K562 (cell line): ENCODE results near the gene ANK3. TPM values are rescaled to one million over a fixed set of nuclear protein-coding genes. Genes with fewer than 3 reads are reported as not detected.

Source experiments
- DMBX1 ChIP-seq: fragments of 250-450 bp; sonication (Bioruptor Pico); IDR thresholded peaks from 2 replicates; pipeline ENCODE4 v1.8.0; 2022; ENCODE audit warnings: inconsistent platforms, mild to moderate bottlenecking, moderate library complexity, borderline replicate concordance
- EHMT2 ChIP-seq: fragments of 450-650 bp; IDR thresholded peaks from 2 replicates; pipeline ENCODE4 v1.6.1; 2018; ENCODE audit warnings: antibody characterized with exemption
- L3MBTL2 ChIP-seq: fragments of 450-650 bp; IDR thresholded peaks from 2 replicates; pipeline ENCODE4 v1.6.1; 2016; ENCODE audit warnings: mild to moderate bottlenecking, moderate library complexity
- NR2F6 ChIP-seq: fragments of 450-650 bp; formaldehyde crosslinking; IDR thresholded peaks from 2 replicates; pipeline ENCODE4 v1.4.0; 2020; ENCODE audit warnings: mild to moderate bottlenecking
- PML ChIP-seq: IDR thresholded peaks from 2 replicates; pipeline ENCODE4 v1.6.1; 2012; ENCODE audit warnings: low read length, inconsistent platforms
- YY1 ChIP-seq, 3 experiments: IDR thresholded peaks; 2 replicates each; pipeline ENCODE4 v1.6.1; 2011; ENCODE audit warnings: low read length in 2 of 3, mild to moderate bottlenecking in 2 of 3, moderate library complexity in 2 of 3, borderline replicate concordance in 1 of 3, control low read depth in 1 of 3, low read depth in 1 of 3; ENCODE audit not compliant: insufficient read depth in 3 of 3, insufficient replicate concordance in 2 of 3, control insufficient read depth in 1 of 3, insufficient read length in 1 of 3; ENCODE audit errors: extremely low read depth in 1 of 3
- ZKSCAN3 ChIP-seq: fragments of 250-450 bp; sonication (Bioruptor Pico); IDR thresholded peaks from 2 replicates; pipeline ENCODE4 v1.4.0; 2020
- ZNF121 ChIP-seq: sonication (generic); formaldehyde crosslinking; conservative IDR thresholded peaks from 2 replicates; pipeline ENCODE4 v1.8.0; 2022; ENCODE audit warnings: missing genetic modification reagents
- polyA plus RNA-seq, 8 experiments: library from polyadenylated mRNA; depleted of rRNA in 4 of 8; stranded (reverse) in 5 of 8; unstranded in 3 of 8; fragments of >200 nt; fragmentation: Nextera tagmentation in 2 of 8; fragmentation: Illumina TruSeq in 1 of 8; extraction: Ambion mirVana in 2 of 8; extraction: Trizol in 1 of 8; gene quantifications; 2 replicates each; pipeline versions ENCODE4 v1.2.1 to v1.2.3, GENCODE V29; 2011 to 2014; ENCODE audit warnings: inconsistent platforms in 1 of 8, missing spikeins in 1 of 8
- total RNA-seq, 7 experiments: library from RNA; depleted of rRNA in 6 of 7; stranded (reverse); fragments of >200 nt in 6 of 7; fragmentation: Illumina TruSeq in 2 of 7; extraction: Trizol in 2 of 7; gene quantifications; 2 replicates each; pipeline versions ENCODE4 v1.2.1 to v1.2.3, GENCODE V29; 2011 to 2021; ENCODE audit warnings: low replicate concordance in 1 of 7
- TF ChIP-seq, protein P1 (sequence below), 2 experiments: fragments of 450-650 bp; formaldehyde crosslinking in 1 of 2; IDR thresholded peaks; 2 replicates each; pipeline versions ENCODE4 v1.4.0 to v1.6.1; 2014 to 2020; ENCODE audit warnings: mild to moderate bottlenecking in 2 of 2, borderline replicate concordance in 1 of 2, low read depth in 1 of 2

Gene ANK3
- total and polyA plus RNA-seq, 9 of the 15 experiments (the other 6 are each of a cell fraction or from before 2014, with no cell fraction given) = 10.0 to 32.3 (median 17.9) TPM

DNA sequence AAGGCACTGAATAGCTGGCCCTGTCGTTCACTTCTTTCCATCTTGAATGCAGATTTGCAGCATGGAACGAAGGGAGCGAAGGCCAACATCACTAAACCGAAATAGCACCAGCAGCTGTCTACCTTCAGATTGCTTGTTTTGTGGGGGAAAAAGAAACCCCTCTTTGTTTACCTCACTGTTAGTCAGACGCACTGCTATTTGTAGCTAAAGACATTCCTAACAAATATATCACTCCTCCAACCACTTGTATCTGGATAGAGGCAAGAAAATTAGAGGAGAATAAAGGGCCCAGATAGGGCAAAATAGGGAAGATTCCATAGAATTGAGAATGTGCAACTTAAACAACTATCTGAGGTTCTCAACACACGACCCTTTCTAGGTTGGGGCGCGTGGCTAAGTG lies 26.5 kb downstream of the ANK3 start (continued):
- TF ChIP-seq YY1 (IDR thresholded peaks at IDR 0.05; ENCODE audit: borderline replicate concordance in 1 of 3, control insufficient read depth in 1 of 3, extremely low read depth in 1 of 3, insufficient read depth in 3 of 3, insufficient read length in 1 of 3, insufficient replicate concordance in 2 of 3, low read depth in 1 of 3, low read length in 2 of 3) (no peak), DMBX1 (CRISPR knock-in tag) (no peak), EHMT2 (no peak), PML (no peak), L3MBTL2 (no peak), ZNF121 (no peak), NR2F6 (CRISPR knock-in tag) (no peak), ZKSCAN3 (no peak)
- TF ChIP-seq, protein P1, sequence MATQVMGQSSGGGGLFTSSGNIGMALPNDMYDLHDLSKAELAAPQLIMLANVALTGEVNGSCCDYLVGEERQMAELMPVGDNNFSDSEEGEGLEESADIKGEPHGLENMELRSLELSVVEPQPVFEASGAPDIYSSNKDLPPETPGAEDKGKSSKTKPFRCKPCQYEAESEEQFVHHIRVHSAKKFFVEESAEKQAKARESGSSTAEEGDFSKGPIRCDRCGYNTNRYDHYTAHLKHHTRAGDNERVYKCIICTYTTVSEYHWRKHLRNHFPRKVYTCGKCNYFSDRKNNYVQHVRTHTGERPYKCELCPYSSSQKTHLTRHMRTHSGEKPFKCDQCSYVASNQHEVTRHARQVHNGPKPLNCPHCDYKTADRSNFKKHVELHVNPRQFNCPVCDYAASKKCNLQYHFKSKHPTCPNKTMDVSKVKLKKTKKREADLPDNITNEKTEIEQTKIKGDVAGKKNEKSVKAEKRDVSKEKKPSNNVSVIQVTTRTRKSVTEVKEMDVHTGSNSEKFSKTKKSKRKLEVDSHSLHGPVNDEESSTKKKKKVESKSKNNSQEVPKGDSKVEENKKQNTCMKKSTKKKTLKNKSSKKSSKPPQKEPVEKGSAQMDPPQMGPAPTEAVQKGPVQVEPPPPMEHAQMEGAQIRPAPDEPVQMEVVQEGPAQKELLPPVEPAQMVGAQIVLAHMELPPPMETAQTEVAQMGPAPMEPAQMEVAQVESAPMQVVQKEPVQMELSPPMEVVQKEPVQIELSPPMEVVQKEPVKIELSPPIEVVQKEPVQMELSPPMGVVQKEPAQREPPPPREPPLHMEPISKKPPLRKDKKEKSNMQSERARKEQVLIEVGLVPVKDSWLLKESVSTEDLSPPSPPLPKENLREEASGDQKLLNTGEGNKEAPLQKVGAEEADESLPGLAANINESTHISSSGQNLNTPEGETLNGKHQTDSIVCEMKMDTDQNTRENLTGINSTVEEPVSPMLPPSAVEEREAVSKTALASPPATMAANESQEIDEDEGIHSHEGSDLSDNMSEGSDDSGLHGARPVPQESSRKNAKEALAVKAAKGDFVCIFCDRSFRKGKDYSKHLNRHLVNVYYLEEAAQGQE (IDR thresholded peaks at IDR 0.05; ENCODE audit: borderline replicate concordance) = no peak
- TF ChIP-seq, protein P1 (CRISPR knock-in tag; IDR thresholded peaks at IDR 0.05; ENCODE audit: low read depth) = no peak
